GM18520 (cell line): ENCODE measurements around the gene SLMAP.
"Not testable (repeated sequence)": the region's sequence is repeated elsewhere in the genome, so short reads cannot be mapped to it uniquely, and the experiment has no call there.

Source experiments
- ATAC-seq: cut with Tn5 transposase; IDR thresholded peaks from one replicate; pipeline ENCODE4 v1.9.1; 2021; ENCODE audit not compliant: unreplicated experiment

SLMAP gene

GRCh38 chr3:57793737-57794187, 37.7 kb downstream of the SLMAP start:
- no peak for ATAC-seq

- no peak for ATAC-seq
These were observed 38.4 kb downstream of the SLMAP start for GRCh38 chr3:57794501-57794900.

- no peak for ATAC-seq
These were observed 38.8 kb downstream of the SLMAP start for GRCh38 chr3:57794951-57795350.

- no peak for ATAC-seq
These were observed 40.2 kb downstream of the SLMAP start for GRCh38 chr3:57796261-57796660.

GRCh38 chr3:57797701-57798487, 41.8 kb downstream of the SLMAP start:
- no peak for ATAC-seq

GRCh38 chr3:57803647-57804081, 47.6 kb downstream of the SLMAP start:
- ATAC-seq: no peak

GRCh38 chr3:57805266-57805665, 49.2 kb downstream of the SLMAP start:
- ATAC-seq: no peak

GRCh38 chr3:57805674-57806073, 49.6 kb downstream of the SLMAP start:
- no peak for ATAC-seq

GRCh38 chr3:57806195-57806594, 50.1 kb downstream of the SLMAP start:
- not testable (repeated sequence) for ATAC-seq

- no peak for ATAC-seq
These were observed 53.0 kb downstream of the SLMAP start for GRCh38 chr3:57808961-57809608.

GRCh38 chr3:57809609-57809968, 53.5 kb downstream of the SLMAP start:
- ATAC-seq: no peak

- no peak for ATAC-seq
These were observed 53.9 kb downstream of the SLMAP start for GRCh38 chr3:57810048-57810447.

- no peak for ATAC-seq
These were observed 54.5 kb downstream of the SLMAP start for GRCh38 chr3:57810471-57811137.

GRCh38 chr3:57815036-57815435, 58.9 kb downstream of the SLMAP start:
- no peak for ATAC-seq

GRCh38 chr3:57816471-57817095, 60.5 kb downstream of the SLMAP start:
- no peak for ATAC-seq

GRCh38 chr3:57818772-57819171, 62.7 kb downstream of the SLMAP start:
- no peak for ATAC-seq

GRCh38 chr3:57820479-57820878, 64.4 kb downstream of the SLMAP start:
- no peak for ATAC-seq

- no peak for ATAC-seq
These were observed 65.7 kb downstream of the SLMAP start for GRCh38 chr3:57821765-57822164.

GRCh38 chr3:57822686-57823085, 66.6 kb downstream of the SLMAP start:
- no peak for ATAC-seq

- ATAC-seq: no peak
These were observed 69.0 kb downstream of the SLMAP start for GRCh38 chr3:57825116-57825515.

- no peak for ATAC-seq
These were observed 70.3 kb downstream of the SLMAP start for GRCh38 chr3:57826245-57826951.
